Mesothelial cell of epicardium (in vitro differentiated cells): ENCODE results near the gene KCNQ1OT1. TPM values are rescaled to one million over a fixed set of nuclear protein-coding genes. Genes with fewer than 3 reads are reported as not detected.

Experiments
- DNase-seq, 2 experiments: peaks; one replicate each; pipeline ENCODE4 v3.0.0; 2021; ENCODE audit warnings: low spot score in 2 of 2; ENCODE audit not compliant: unreplicated experiment in 2 of 2
- H3K27ac Mint-ChIP-seq: 2 replicates; pipeline ENCODE4 v1.8.0; 2021; ENCODE audit warnings: mixed read lengths
- H3K27me3 Mint-ChIP-seq: 2 replicates; pipeline ENCODE4 v1.8.0; 2021; ENCODE audit warnings: low read depth, mixed read lengths
- H3K36me3 Mint-ChIP-seq: 2 replicates; pipeline ENCODE4 v1.8.0; 2021; ENCODE audit warnings: mixed read lengths
- H3K4me1 Mint-ChIP-seq: 2 replicates; pipeline ENCODE4 v1.8.0; 2021; ENCODE audit warnings: mixed read lengths
- H3K4me3 Mint-ChIP-seq: 2 replicates; pipeline ENCODE4 v1.8.0; 2021; ENCODE audit warnings: mild to moderate bottlenecking, moderate library complexity, mixed read lengths
- H3K9me3 Mint-ChIP-seq: 2 replicates; pipeline ENCODE4 v1.8.0; 2021; ENCODE audit warnings: mixed read lengths
- total RNA-seq: library from RNA; stranded (reverse); gene quantifications from 3 replicates; pipeline ENCODE4 v1.2.1, GENCODE V29; 2021
- TF ChIP-seq, protein P1 (sequence below): fragments of 200-600 bp; sonication (generic); IDR thresholded peaks from one replicate; pipeline ENCODE4 v1.5.0; 2021; ENCODE audit warnings: antibody characterized with exemption; ENCODE audit not compliant: unreplicated experiment

Gene KCNQ1OT1
- total RNA-seq, 1 donor from 2014 or later: 35.1 TPM

DNA sequence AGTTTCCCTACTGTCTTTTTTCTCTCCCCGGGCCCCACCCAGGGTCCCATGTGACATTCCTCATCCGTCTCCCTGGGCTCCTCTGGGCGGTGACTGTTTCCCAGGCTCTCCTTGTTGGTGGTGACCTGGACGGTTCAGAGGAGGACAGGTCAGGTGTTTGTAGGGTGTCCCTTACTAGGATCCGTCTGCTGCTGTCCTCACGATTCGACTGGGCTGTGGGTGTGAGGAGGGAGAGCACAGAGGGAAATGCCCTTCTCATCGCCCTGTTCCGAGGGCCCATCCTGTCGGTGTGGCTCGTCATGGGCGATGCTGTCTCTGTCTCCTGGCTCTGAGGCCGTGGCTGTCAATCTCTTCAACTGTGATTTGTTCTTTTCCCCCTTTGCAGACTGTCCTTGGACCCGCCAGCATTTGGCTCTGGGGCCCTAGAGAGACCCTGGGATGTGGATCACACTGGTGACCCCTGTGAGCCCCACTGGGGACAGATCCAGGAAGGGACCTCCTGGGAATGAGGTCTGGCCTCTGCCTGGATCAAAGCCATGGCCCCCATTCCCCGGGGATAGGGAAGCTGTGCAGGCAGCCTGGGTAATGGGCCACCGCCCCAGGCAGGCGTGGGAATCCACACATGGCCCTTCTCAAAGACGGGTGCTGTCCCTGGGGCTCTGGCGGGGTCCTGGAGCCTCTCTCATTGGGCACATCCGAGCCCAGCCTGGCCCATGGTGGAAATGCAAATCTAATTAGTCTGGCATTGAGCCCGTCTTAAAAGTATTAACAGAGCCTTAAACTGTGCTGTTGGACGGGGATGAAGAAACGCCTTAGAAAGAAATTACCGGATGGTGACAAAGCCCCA lies 46.8 kb upstream of the KCNQ1OT1 start:
- Mint-ChIP-seq H3K36me3 (no peaks in the 10 kb centered on the region), H3K9me3 (no peaks in the 10 kb centered on the region), H3K27me3 (no peaks in the 10 kb centered on the region), H3K4me1 (peaks cover 54% of the 10 kb centered on the region), H3K4me3 (no peak overlapping the region), H3K27ac (no peak overlapping the region)
- DNase-seq: no peak
- TF ChIP-seq, protein P1, sequence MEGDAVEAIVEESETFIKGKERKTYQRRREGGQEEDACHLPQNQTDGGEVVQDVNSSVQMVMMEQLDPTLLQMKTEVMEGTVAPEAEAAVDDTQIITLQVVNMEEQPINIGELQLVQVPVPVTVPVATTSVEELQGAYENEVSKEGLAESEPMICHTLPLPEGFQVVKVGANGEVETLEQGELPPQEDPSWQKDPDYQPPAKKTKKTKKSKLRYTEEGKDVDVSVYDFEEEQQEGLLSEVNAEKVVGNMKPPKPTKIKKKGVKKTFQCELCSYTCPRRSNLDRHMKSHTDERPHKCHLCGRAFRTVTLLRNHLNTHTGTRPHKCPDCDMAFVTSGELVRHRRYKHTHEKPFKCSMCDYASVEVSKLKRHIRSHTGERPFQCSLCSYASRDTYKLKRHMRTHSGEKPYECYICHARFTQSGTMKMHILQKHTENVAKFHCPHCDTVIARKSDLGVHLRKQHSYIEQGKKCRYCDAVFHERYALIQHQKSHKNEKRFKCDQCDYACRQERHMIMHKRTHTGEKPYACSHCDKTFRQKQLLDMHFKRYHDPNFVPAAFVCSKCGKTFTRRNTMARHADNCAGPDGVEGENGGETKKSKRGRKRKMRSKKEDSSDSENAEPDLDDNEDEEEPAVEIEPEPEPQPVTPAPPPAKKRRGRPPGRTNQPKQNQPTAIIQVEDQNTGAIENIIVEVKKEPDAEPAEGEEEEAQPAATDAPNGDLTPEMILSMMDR: no peak

DNA sequence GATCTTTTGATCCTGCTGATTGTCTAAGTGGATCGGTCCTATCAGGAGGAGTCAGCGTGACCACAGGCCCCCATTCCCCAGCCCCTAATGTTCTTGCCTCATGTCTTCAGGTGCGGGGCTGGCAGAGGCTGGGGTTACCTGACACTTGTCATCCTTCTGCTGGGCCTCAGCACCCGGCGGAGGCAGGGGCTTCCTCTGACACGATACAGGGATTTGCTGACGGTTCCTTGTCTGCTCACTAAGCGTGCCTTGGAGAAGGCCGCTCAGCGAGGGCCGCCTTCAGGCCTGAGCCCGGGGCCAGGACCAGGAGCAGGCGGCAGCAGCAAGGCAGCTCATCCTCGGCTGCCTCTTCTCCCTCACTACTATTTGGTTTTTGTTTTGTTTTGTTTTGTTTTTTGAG lies 45.7 kb upstream of the KCNQ1OT1 start:
- Mint-ChIP-seq H3K36me3 (no peaks in the 10 kb centered on the region), H3K4me3 (no peak overlapping the region), H3K9me3 (no peaks in the 10 kb centered on the region), H3K4me1 (peaks cover 54% of the 10 kb centered on the region), H3K27me3 (no peaks in the 10 kb centered on the region), H3K27ac (no peak overlapping the region)
- DNase-seq: no peak
- TF ChIP-seq, protein P1: no peak

DNA sequence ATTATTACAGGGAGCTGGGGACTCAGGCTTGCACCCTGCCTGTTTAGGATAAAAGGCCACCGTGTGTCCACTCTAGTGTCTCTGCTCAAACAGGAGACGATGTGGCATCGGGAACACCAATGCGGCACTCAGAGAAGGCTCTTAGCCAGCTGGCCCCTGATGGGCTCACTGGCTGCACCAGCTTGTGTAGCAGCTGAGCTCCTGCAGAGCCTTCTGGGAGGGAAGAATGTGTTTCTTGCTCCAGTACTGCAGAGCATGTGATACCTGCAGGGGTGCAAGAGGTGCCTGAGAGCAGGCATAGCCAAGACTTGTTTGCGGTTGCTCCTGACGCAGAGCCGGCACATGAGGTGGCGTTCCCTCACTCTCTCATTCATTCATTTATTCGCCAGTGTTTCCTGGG lies 44.4 kb upstream of the KCNQ1OT1 start:
- Mint-ChIP-seq H3K4me3 (no peak overlapping the region), H3K36me3 (no peaks in the 10 kb centered on the region), H3K27ac (no peak overlapping the region), H3K27me3 (no peaks in the 10 kb centered on the region), H3K4me1 (peaks cover 44% of the 10 kb centered on the region), H3K9me3 (no peaks in the 10 kb centered on the region)
- TF ChIP-seq, protein P1: no peak
- DNase-seq: no peak

DNA sequence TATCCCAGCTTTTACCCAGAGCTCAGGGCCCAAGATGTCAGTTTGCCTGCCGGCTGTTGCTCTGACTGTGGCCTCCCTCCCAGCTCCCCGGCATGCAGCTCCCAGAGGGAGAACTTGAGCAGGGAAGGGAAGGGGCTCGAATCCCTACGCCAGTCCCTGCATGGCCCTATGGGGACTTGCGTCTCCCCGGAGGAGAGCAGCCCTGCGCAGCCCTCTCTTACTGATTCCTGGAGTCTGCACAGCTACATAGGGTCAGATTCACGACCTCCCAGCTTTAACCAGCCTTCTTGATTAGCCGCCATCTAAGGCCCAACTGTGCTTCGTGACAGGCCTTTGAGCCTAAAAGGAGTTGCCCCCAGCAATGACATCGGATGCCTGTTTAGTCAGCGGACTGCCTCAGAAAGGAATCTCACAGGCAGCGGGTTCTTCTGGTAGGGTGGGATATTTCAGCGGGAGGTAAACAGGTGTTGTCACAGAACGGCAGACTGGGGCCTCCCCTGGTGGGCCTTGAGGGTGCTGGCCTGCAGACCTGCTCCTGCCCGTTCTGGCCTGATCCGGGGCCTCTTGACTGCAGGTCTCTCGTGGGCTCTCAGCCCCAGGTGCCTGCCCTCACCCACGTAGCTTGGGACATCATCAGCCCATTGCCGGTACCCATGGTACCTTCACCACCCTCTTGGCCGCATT lies 43.8 kb upstream of the KCNQ1OT1 start:
- H3K27me3 Mint-ChIP-seq: no peaks in the 10 kb centered on the region
- H3K9me3 Mint-ChIP-seq: no peaks in the 10 kb centered on the region
- TF ChIP-seq, protein P1: no peak
- no peaks in the 10 kb centered on the region for H3K36me3 Mint-ChIP-seq
- no peak overlapping the region for H3K4me3 Mint-ChIP-seq
- H3K27ac Mint-ChIP-seq: no peak overlapping the region
- no peak for DNase-seq
- H3K4me1 Mint-ChIP-seq: peaks cover 38% of the 10 kb centered on the region

DNA sequence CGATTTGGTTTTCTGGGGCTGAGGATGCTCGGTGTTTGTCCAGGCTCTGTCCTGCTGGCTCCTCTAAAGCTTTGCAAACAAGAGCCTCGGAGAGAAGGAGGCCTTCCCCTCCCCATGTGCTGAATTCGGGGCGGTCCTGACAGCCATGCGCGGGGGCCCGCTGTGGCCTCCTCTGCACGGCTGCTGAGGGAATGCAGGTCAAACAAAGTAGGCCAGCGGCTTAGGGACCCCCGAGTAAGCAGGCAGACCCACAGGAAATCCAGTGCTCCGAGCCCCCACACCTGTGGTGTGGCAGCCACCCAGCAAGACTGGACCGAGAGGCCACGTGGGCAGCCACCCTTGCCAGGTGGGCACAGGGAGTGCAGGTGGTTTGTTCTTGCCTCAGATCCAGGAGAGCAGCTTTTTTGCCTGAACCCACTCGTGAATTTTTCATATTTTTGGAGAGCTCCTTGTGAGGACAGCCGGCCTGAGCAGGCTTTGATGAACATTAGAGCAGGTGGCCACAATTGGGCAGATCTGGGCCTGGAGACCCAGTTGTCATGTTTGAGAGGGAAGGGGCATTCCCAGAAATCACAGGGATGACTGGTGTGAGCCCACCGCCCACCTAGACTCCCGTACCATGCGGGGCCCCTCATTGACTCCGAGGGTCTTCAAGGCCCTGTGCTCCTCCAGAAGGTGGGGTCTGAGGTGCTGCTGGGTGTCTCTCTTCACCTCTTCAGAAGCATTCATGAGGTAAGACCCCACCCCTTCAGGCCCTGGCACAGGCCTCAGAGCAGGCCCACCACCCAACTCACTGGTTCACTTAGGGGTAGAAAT lies 43.0 kb upstream of the KCNQ1OT1 start:
- Mint-ChIP-seq H3K36me3 (no peaks in the 10 kb centered on the region), H3K27me3 (no peaks in the 10 kb centered on the region), H3K27ac (no peak overlapping the region), H3K4me1 (peaks cover 35% of the 10 kb centered on the region), H3K4me3 (no peak overlapping the region), H3K9me3 (no peaks in the 10 kb centered on the region)
- TF ChIP-seq, protein P1: no peak
- DNase-seq: no peak
